Suprapubic skin (tissue), 4 donors: ENCODE measurements around the gene ICAM5. TPM values are rescaled to one million over a fixed set of nuclear protein-coding genes. Genes with fewer than 3 reads are reported as not detected.

Experiments used
- DNase-seq, 2 donors: peaks; one replicate each; pipeline ENCODE4 v3.0.0-alpha.2; 2019; ENCODE audit warnings: low spot score in 2 of 2
- H3K27ac ChIP-seq: fragments of 200-600 bp; sonication (generic); one replicate; pipeline ENCODE4 v1.5.1; 2019
- H3K27me3 ChIP-seq: fragments of 200-600 bp; sonication (generic); one replicate; pipeline ENCODE4 v1.5.1; 2019
- H3K36me3 ChIP-seq: fragments of 200-600 bp; sonication (generic); one replicate; pipeline ENCODE4 v1.5.1; 2019
- H3K4me1 ChIP-seq: fragments of 200-600 bp; sonication (generic); one replicate; pipeline ENCODE4 v1.5.1; 2019
- H3K4me3 ChIP-seq: fragments of 200-600 bp; sonication (generic); one replicate; pipeline ENCODE4 v1.5.1; 2019; ENCODE audit warnings: mild to moderate bottlenecking
- H3K9me3 ChIP-seq: fragments of 200-600 bp; sonication (generic); one replicate; pipeline ENCODE4 v1.5.1; 2019
- EP300 ChIP-seq: sonication (generic); formaldehyde crosslinking; IDR thresholded peaks from one replicate; pipeline ENCODE4 v1.6.1; 2017; ENCODE audit warnings: antibody characterized with exemption
- POLR2A ChIP-seq, 2 donors: fragments of 450-650 bp; IDR thresholded peaks; one replicate each; pipeline ENCODE4 v1.6.1; 2017; ENCODE audit warnings: antibody characterized with exemption in 2 of 2, mild to moderate bottlenecking in 2 of 2, moderate library complexity in 2 of 2
- POLR2AphosphoS5 ChIP-seq, 3 donors: sonication (generic); formaldehyde crosslinking; IDR thresholded peaks; one replicate each; pipeline ENCODE4 v1.6.1; 2017; ENCODE audit warnings: antibody characterized with exemption in 3 of 3
- WGBS: methylation state at CpG from one replicate; pipeline ENCODE4 v1.1.5; 2018; 5-methylcytosine and 5-hydroxymethylcytosine counted together
- total RNA-seq, 4 donors: library from RNA; depleted of rRNA; stranded (reverse); fragments of >200 nt; gene quantifications; one replicate each; pipeline ENCODE4 v1.1.0, GENCODE V29; 2016
- TF ChIP-seq, protein P1 (sequence below), 2 donors: fragments of 200-600 bp in 1 of 2; fragments of 450-650 bp in 1 of 2; sonication (generic) in 1 of 2; IDR thresholded peaks; one replicate each; pipeline ENCODE4 v1.5.1; 2016 to 2019; ENCODE audit warnings: antibody characterized with exemption in 2 of 2, mild to moderate bottlenecking in 1 of 2, moderate library complexity in 1 of 2

The ICAM5 gene
- total RNA-seq, 4 donors from 2014 or later = 0.21 to 0.97 (median 0.62) TPM; not detected in 1

DNA sequence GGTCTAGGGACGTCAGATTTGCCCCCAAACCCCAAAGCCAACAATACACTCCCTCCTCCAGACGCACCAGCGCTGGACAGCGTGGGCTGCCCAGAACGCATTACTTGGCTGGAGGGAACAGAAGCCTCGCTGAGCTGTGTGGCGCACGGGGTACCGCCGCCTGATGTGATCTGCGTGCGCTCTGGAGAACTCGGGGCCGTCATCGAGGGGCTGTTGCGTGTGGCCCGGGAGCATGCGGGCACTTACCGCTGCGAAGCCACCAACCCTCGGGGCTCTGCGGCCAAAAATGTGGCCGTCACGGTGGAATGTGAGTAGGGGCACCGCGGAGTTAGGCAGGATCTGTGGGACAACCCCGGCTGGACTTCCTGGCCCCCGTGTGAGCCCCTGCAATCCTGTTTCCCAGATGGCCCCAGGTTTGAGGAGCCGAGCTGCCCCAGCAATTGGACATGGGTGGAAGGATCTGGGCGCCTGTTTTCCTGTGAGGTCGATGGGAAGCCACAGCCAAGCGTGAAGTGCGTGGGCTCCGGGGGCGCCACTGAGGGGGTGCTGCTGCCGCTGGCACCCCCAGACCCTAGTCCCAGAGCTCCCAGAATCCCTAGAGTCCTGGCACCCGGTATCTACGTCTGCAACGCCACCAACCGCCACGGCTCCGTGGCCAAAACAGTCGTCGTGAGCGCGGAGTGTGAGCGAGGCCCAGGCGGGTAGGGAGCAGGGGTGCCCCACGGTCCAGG lies 4.0 kb downstream of the ICAM5 start:
- Histone ChIP-seq H3K36me3 (no peaks in the 10 kb centered on the region), H3K4me1 (peaks cover 66% of the 10 kb centered on the region), H3K27ac (no peak overlapping the region), H3K9me3 (no peaks in the 10 kb centered on the region), H3K27me3 (peaks cover 89% of the 10 kb centered on the region), H3K4me3 (no peak overlapping the region)
- WGBS = 0% methylated on average over 1 of the region's 49 CpGs
- TF ChIP-seq EP300 (no peak), POLR2A (IDR thresholded peaks at IDR 0.05) (no peak), POLR2AphosphoS5 (IDR thresholded peaks at IDR 0.05) (no peak)
- TF ChIP-seq, protein P1, sequence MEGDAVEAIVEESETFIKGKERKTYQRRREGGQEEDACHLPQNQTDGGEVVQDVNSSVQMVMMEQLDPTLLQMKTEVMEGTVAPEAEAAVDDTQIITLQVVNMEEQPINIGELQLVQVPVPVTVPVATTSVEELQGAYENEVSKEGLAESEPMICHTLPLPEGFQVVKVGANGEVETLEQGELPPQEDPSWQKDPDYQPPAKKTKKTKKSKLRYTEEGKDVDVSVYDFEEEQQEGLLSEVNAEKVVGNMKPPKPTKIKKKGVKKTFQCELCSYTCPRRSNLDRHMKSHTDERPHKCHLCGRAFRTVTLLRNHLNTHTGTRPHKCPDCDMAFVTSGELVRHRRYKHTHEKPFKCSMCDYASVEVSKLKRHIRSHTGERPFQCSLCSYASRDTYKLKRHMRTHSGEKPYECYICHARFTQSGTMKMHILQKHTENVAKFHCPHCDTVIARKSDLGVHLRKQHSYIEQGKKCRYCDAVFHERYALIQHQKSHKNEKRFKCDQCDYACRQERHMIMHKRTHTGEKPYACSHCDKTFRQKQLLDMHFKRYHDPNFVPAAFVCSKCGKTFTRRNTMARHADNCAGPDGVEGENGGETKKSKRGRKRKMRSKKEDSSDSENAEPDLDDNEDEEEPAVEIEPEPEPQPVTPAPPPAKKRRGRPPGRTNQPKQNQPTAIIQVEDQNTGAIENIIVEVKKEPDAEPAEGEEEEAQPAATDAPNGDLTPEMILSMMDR (IDR thresholded peaks at IDR 0.05) = no peak
- DNase-seq = no peak

DNA sequence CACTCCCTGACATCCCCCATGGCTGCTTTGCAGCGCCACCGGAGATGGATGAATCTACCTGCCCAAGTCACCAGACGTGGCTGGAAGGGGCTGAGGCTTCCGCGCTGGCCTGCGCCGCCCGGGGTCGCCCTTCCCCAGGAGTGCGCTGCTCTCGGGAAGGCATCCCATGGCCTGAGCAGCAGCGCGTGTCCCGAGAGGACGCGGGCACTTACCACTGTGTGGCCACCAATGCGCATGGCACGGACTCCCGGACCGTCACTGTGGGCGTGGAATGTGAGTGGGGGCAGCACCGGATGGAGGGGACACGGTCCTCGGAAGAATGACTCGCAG lies 4.6 kb downstream of the ICAM5 start:
- WGBS = 27% methylated on average over 10 of the region's 25 CpGs
- Histone ChIP-seq H3K36me3 (no peaks in the 10 kb centered on the region), H3K4me3 (no peak overlapping the region), H3K9me3 (no peaks in the 10 kb centered on the region), H3K27me3 (peaks cover 84% of the 10 kb centered on the region), H3K4me1 (peaks cover 60% of the 10 kb centered on the region), H3K27ac (no peak overlapping the region)
- TF ChIP-seq EP300 (no peak), POLR2AphosphoS5 (IDR thresholded peaks at IDR 0.05) (no peak), POLR2A (IDR thresholded peaks at IDR 0.05) (no peak)
- TF ChIP-seq, protein P1 (IDR thresholded peaks at IDR 0.05) = no peak
- DNase-seq = no peak

DNA sequence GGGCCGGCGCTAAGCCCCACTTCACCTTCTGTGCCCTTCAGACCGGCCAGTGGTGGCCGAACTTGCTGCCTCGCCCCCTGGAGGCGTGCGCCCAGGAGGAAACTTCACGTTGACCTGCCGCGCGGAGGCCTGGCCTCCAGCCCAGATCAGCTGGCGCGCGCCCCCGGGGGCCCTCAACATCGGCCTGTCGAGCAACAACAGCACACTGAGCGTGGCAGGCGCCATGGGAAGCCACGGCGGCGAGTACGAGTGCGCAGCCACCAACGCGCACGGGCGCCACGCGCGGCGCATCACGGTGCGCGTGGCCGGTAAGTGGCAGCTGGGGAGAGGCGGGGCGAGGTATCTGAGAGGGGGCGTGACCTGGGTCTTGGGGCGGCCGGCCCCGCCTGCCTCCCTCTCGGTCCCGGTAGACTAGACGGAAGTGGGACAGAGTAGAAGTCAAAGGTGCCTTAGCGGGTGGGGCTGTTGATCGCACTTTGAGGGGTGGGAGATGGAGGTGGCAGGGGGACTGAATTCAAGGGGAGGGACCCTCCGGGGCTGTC lies 5.6 kb downstream of the ICAM5 start:
- no peak for DNase-seq
- Histone ChIP-seq H3K4me1 (peaks cover 50% of the 10 kb centered on the region), H3K27me3 (peaks cover 77% of the 10 kb centered on the region), H3K9me3 (no peaks in the 10 kb centered on the region), H3K27ac (no peak overlapping the region), H3K36me3 (no peaks in the 10 kb centered on the region), H3K4me3 (peak overlapping the region; percentile 39)
- 4% methylated on average over 27 of the region's 48 CpGs for WGBS
- no peak for TF ChIP-seq EP300
- no peak for TF ChIP-seq POLR2AphosphoS5 (IDR thresholded peaks at IDR 0.05)
- TF ChIP-seq POLR2A (IDR thresholded peaks at IDR 0.05) = no peak
- TF ChIP-seq, protein P1 (IDR thresholded peaks at IDR 0.05) = no peak

DNA sequence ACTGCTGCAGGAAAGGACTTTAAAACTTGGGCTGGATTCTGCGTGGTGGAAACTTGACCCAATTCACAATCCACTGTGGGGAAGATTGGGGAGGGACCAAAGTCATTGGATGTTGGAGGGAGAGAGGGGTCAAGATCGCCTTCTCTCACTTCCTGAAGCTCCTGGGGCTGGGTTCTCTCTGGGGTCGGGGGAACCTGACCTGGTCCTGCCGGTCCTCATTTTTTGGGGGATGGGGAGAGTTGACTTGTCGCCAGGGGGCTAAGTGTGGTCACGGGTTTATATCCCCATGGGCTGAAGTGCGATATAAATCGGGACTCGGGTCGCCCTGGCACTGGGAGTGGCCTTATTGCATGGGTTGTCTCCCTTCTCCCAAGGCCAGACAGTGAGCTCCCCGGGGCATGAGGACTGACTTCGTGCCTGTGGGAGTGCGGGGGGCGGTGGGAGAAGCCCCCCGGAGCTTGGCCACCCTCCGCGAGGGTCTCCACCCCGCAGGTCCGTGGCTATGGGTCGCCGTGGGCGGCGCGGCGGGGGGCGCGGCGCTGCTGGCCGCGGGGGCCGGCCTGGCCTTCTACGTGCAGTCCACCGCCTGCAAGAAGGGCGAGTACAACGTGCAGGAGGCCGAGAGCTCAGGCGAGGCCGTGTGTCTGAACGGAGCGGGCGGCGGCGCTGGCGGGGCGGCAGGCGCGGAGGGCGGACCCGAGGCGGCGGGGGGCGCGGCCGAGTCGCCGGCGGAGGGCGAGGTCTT lies 6.3 kb downstream of the ICAM5 start:
- 14% methylated on average over 33 of the region's 58 CpGs for WGBS
- no peak for TF ChIP-seq POLR2AphosphoS5 (IDR thresholded peaks at IDR 0.05)
- TF ChIP-seq POLR2A (IDR thresholded peaks at IDR 0.05) = no peak
- TF ChIP-seq, protein P1 (IDR thresholded peaks at IDR 0.05) = no peak
- no peak for TF ChIP-seq EP300
- Histone ChIP-seq H3K4me1 (peaks cover 44% of the 10 kb centered on the region), H3K4me3 (peak overlapping the region; percentile 39), H3K36me3 (no peaks in the 10 kb centered on the region), H3K27ac (no peak overlapping the region), H3K9me3 (no peaks in the 10 kb centered on the region), H3K27me3 (peaks cover 70% of the 10 kb centered on the region)
- no peak for DNase-seq
